Mucosa of stomach (tissue), 1 donor: ENCODE measurements around the gene RAPGEF1.
A peak's percentile ranks its signal among the peaks of the same experiment; 100 is the strongest.
"Not testable (repeated sequence)": the region's sequence is repeated elsewhere in the genome, so short reads cannot be mapped to it uniquely, and the experiment has no call there.

Source experiments
- H3K27me3 ChIP-seq: one replicate; pipeline ENCODE4 v1.7.0; 2013; ENCODE audit warnings: mild to moderate bottlenecking, low read length; ENCODE audit not compliant: control insufficient read depth, insufficient read depth
- H3K36me3 ChIP-seq: one replicate; pipeline ENCODE4 v1.7.0; 2013; ENCODE audit warnings: low read length; ENCODE audit not compliant: control insufficient read depth, insufficient read depth
- H3K4me1 ChIP-seq: one replicate; pipeline ENCODE4 v1.7.0; 2013; ENCODE audit warnings: mild to moderate bottlenecking, low read length; ENCODE audit not compliant: control insufficient read depth, insufficient read depth
- H3K4me3 ChIP-seq: one replicate; pipeline ENCODE4 v1.7.0; 2013; ENCODE audit warnings: low read length
- H3K9ac ChIP-seq: one replicate; pipeline ENCODE4 v1.7.0; 2013; ENCODE audit warnings: mild to moderate bottlenecking, low read length, moderate library complexity
- H3K9me3 ChIP-seq: one replicate; pipeline ENCODE4 v1.7.0; 2013; ENCODE audit warnings: mild to moderate bottlenecking, low read length, moderate library complexity; ENCODE audit not compliant: control insufficient read depth
- donor health status: Pancreatic carcinoma.

Gene RAPGEF1

DNA sequence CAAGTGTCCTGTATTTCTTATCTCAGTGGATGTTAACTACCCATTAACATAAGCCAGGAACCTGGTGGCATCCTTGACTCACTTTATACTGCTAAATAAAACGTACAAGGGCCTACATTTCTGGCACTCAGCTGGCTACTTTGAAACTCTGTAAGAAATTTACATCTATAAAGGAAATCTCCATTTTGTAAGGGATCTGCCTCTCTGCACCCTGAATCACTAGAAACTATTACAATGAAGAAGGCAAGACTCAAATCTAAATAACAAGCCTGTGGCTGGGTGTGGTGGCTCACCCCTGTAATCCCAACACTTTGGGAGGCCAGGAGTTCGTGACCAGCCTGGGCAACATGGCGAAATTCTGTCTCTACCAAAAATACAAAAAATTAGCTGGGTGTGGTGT is 51.5 kb downstream of the RAPGEF1 start:
- H3K4me3 ChIP-seq: no peak overlapping the region
- H3K9ac ChIP-seq: no peak overlapping the region
- no peaks in the 10 kb centered on the region for H3K36me3 ChIP-seq
- H3K9me3 ChIP-seq: no peaks in the 10 kb centered on the region
- peaks cover 11% of the 10 kb centered on the region for H3K4me1 ChIP-seq
- H3K27me3 ChIP-seq: no peaks in the 10 kb centered on the region

DNA sequence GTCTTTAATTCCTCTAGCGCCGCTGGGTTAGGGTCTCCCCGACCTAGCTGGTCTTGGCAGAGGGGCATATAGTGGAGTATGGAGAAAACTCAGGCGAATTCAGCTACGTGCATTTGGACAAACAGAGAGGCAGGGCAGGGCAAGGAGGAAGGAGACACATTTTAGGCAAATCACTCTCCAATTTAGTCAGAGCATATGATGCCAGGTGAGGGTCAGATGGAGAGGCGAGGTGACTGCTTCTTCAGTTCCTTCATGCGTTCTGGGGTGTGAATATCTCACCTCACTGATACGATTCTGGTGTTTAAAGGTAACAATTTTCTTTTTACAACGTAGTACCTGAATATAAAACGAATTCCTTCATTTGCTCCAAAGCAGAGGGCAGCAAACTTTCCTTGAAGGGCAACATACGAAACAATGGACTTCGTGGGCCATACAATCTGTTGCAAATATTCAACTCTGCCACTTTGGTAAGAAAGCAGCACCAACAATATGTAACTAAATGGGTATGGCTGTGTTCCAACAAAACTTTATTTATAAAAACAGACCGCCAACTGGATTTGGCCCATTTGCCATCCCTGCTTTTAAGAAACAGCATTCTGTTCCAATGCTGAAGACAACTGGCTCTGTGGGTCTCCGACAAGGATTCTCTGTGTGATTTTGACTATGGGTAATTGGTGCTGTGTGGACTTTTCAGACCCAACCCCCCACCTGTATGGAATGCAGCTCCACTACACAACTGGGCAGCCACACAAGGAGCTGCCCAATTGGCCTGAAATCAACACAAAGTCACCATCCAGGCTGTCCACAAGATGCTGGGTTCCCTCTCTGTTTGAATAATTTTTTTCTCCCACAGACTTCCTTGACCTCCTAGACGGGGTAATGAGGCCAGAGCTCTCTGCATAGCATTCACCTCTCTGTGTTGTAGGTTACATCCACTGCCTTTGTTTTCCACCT is 53.8 kb downstream of the RAPGEF1 start:
- no peaks in the 10 kb centered on the region for H3K9me3 ChIP-seq
- H3K36me3 ChIP-seq: no peaks in the 10 kb centered on the region
- H3K4me1 ChIP-seq: peaks cover 9% of the 10 kb centered on the region

DNA sequence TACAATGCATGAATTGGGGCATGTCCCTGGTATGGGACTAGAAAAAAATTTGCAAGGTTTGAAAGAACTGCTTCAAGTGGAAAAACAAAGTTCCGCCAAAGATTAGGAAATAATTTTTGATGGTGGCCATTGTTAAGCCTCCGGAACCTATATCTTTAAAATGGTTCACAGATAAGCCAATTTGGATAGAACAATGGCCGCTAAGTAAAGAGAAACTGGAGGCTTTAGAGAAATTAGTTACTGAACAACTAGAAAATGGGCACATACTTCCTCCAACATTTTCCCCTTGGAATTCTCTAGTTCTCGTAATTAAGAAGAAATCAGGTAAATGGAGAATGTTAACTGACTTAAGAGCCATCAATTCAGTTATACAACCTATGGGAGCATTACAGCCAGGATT is 56.8 kb downstream of the RAPGEF1 start:
- H3K9ac ChIP-seq, H3K27me3 ChIP-seq, H3K36me3 ChIP-seq, H3K4me3 ChIP-seq, H3K9me3 ChIP-seq: not testable (repeated sequence)
- peaks cover 24% of the 10 kb centered on the region for H3K4me1 ChIP-seq

More for the DNA sequence above, 53.8 kb downstream of the RAPGEF1 start:
- H3K27me3 ChIP-seq: no peaks in the 10 kb centered on the region
- H3K9ac ChIP-seq: no peak overlapping the region
- no peak overlapping the region for H3K4me3 ChIP-seq

DNA sequence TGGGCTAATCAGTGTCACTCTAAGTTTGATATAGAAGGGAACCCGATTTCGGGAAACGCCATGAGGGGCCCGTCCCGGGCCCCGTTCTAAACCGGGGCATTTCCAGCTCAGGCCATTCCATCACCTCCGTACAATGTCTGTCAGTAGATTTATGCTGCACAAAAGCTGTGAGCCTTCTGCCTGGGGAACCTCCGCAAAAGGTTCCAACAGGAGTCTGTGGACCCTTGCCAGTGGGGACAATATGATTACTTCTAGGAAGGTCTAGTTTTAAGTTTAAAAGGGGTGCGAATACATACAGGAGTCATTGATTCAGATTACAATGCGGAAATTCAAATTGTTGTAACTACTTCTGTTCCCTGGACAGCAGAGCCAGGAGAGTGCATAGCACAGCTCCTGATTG is 57.6 kb downstream of the RAPGEF1 start:
- no peaks in the 10 kb centered on the region for H3K27me3 ChIP-seq
- H3K9ac ChIP-seq: no peak overlapping the region
- peaks cover 33% of the 10 kb centered on the region for H3K4me1 ChIP-seq
- H3K4me3 ChIP-seq: no peak overlapping the region
- no peaks in the 10 kb centered on the region for H3K36me3 ChIP-seq
- no peaks in the 10 kb centered on the region for H3K9me3 ChIP-seq

DNA sequence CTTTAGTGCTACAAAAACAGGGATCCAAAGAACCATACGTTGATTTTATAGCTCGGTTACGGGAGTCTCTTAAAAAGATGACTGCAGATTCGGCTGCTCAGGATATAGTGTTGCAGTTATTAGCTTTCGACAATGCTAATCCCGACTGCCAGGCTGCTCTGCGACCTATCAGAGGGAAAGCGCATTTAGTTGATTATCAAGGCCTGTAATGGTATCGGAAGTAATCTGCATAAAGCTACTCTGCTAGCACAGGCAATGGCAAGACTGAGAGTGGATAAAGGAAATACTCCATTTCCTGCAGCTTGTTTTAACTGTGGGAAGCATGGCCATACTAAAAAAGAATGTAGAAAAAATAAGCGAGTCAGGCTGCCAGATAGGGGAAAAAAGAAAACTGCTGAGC is 58.0 kb downstream of the RAPGEF1 start:
- H3K36me3 ChIP-seq, H3K4me3 ChIP-seq, H3K9me3 ChIP-seq, H3K9ac ChIP-seq, H3K27me3 ChIP-seq: not testable (repeated sequence)
- peaks cover 36% of the 10 kb centered on the region for H3K4me1 ChIP-seq

DNA sequence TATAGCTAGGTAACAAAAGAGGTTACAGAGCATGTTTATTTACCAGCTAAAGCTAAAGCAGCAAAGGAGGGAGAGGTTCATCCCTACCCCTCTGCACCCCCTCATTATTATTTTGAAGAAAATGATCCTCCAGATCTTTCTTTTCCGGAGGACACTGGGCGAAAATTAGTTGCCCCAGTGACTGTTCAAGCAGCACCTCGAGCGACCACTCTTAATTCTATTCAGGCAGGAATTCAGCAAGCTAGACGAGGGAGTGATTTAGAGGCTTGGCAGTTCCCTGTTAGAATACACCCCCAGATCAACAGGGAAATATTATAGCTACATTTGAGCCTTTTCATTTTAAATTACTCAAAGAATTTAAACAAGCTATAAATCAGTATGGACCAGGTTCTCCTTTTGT is 58.8 kb downstream of the RAPGEF1 start:
- not testable (repeated sequence) for H3K27me3 ChIP-seq, H3K4me3 ChIP-seq, H3K9ac ChIP-seq, H3K9me3 ChIP-seq, H3K36me3 ChIP-seq
- peaks cover 40% of the 10 kb centered on the region for H3K4me1 ChIP-seq

DNA sequence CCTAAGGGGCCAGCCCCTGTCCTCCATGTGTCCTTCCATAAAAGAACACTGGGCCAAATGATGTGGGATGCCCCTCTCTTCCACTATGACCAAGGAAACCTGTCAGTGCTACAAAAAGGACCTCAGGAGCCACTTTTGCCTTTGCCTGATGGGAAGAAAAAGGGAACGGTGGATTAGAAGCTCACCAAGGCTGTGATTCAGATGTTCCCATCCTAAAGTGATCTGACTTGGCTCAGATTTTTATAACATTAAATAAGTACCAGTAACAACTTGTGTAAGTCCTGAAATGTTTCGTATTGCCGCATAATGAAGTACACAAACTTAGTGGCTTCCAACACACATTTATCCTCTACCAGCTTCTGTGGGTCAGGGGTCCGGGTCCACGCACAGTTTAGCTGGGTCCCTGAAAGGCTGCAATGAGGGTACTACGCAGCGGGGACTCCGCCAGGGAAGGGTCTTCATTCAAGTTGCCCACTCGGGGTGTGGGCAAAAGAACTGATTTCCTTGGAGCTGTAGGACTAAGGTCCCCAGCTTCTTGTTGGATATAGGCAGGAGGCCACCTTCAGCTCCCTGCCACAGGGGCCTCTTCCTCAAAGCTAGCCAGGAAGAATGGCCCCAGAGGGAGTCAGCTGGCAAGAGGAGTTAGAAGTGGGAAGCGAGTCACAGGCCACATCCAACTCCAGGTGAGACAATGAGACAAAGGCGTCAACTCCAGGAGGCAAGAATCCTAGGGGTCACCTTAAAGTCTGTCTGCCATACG is 60.4 kb downstream of the RAPGEF1 start:
- H3K27me3 ChIP-seq: no peaks in the 10 kb centered on the region
- H3K4me1 ChIP-seq: peaks cover 40% of the 10 kb centered on the region
- peak overlapping the region; percentile 14 for H3K9ac ChIP-seq

DNA sequence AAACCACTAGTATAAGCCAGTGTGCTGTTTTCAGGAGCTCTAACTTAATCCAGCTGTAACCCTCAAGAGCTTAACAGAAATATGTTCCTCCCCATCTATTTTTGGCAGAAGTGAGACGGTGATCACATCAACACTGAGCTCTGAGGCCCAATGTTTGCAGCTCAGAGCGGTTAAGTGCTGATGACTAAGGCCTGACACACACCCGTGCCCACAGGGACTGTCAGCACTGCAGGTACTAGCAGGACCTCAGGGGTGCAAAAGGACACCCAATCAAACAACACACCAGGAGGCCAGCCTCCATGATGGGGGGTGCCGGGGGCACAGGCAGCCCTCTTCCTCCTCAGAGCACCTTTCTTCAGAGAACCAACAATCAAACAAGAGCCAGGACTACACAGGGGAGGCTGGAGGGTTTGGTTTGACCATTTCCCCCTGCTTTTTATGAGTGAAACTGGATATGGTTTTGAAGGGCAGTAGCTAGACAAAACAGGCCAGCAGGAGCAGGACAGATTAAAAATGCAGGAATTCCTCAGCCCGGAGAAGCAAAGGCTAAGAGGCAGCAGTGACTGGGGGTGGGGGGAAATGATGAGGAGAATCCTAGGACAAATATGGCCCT is 61.3 kb downstream of the RAPGEF1 start:
- H3K9me3 ChIP-seq: no peaks in the 10 kb centered on the region
- H3K36me3 ChIP-seq: no peaks in the 10 kb centered on the region
- no peaks in the 10 kb centered on the region for H3K27me3 ChIP-seq
- no peak overlapping the region for H3K4me3 ChIP-seq
- peaks cover 40% of the 10 kb centered on the region for H3K4me1 ChIP-seq
- H3K9ac ChIP-seq: peak overlapping the region; percentile 14

More for the DNA sequence above, 60.4 kb downstream of the RAPGEF1 start:
- Histone ChIP-seq H3K4me3 (no peak overlapping the region), H3K36me3 (no peaks in the 10 kb centered on the region), H3K9me3 (no peaks in the 10 kb centered on the region)

DNA sequence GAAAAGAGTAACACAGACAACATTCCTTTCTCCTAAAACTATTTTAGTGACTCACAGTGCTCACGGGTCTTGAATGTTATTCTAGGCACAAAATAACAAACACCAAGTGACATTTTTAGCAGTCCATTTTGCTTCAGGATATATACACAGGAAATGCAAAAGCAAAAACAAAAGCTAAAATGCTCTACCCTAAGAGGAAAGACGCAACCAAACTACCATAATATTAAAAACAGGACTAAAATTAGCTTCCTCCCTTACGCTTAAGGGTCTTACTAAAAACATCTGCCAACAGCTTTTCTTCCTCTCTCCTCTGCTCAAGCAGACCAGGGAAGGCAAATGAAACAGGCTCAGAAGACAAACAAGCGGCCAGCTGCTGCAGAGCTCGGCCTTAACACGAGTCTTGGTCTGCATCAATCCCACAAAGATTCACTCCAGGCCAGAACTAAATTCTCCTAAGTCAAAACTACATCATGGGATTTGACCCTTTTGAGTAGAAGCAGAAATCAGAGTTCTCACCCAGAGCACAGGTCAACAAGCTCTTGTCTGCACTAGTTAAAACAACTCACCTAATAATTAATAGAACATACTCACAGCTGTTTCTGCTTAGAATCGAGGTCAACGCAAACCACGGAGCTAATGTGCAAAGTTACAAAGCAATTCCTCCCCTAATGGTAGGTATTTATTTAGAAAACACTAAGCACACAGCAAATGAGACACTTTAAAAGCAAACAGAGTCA is 62.3 kb downstream of the RAPGEF1 start:
- Histone ChIP-seq H3K9ac (no peak overlapping the region), H3K27me3 (no peaks in the 10 kb centered on the region), H3K4me3 (no peak overlapping the region), H3K4me1 (peaks cover 34% of the 10 kb centered on the region), H3K9me3 (no peaks in the 10 kb centered on the region), H3K36me3 (no peaks in the 10 kb centered on the region)

DNA sequence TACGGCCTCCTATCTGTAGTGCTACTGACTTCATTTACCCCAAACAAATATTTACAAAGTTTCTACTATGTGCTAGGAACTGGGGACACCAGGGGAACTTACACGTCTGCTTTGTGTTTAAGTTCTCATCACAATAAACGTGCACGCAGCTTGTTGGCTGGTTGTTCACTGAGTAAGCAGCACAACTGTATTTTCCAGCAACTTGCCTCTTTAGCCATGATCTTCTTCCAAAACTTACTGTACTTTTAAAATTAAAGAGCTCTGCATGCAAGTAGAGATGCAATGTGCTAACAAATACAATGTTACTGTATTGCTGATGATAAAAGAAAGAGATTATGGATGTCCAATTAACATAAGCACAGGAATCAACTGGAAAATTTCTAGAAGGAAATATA is 62.8 kb downstream of the RAPGEF1 start:
- Histone ChIP-seq H3K4me3 (no peak overlapping the region), H3K4me1 (peaks cover 34% of the 10 kb centered on the region), H3K9me3 (no peaks in the 10 kb centered on the region), H3K27me3 (no peaks in the 10 kb centered on the region), H3K9ac (peak overlapping the region; percentile 30), H3K36me3 (no peaks in the 10 kb centered on the region)

DNA sequence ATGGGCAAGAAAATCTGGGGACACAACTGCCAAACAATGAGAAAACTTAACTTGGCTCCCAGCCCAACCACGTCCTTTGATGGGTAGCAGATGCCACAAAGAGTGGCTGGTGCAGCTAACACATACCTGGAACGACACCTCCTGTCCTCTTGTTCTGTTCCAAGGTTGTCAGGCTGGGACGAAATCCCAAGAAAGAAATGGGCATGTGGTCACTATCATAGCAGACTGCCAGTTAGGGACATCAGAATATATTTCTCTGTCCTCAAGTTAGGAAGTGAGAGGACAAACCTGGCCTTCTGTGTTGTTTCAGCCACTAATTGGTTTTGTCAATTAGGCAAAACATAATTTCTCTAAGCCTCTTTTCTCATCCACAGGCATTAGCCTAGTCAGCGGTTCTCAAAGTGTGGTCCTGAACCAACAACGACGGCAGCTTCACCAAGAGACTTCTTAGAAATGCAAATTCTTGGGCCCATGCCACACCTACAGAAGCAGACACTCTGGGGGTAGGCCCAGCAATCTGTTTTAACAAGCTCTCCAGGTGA is 63.4 kb downstream of the RAPGEF1 start:
- no peak overlapping the region for H3K4me3 ChIP-seq
- no peaks in the 10 kb centered on the region for H3K36me3 ChIP-seq
- no peaks in the 10 kb centered on the region for H3K9me3 ChIP-seq
- H3K27me3 ChIP-seq: no peaks in the 10 kb centered on the region
- H3K9ac ChIP-seq: peak overlapping the region; percentile 30
- peaks cover 34% of the 10 kb centered on the region for H3K4me1 ChIP-seq
